Left ventricle myocardium inferior (tissue), 1 donor: ENCODE measurements around the gene PRUNE1. TPM values are rescaled to one million over a fixed set of nuclear protein-coding genes. Genes with fewer than 3 reads are reported as not detected.
A peak's percentile ranks its signal among the peaks of the same experiment; 100 is the strongest.

Source experiments
- DNase-seq: peaks from one replicate; pipeline ENCODE4 v3.0.0-alpha.2; 2020
- H3K27ac ChIP-seq: fragments of 200-600 bp; replicated peaks from 2 replicates; pipeline ENCODE4 v1.8.0; 2021
- H3K27me3 ChIP-seq: fragments of 200-600 bp; 2 replicates; pipeline ENCODE4 v1.8.0; 2021; ENCODE audit warnings: low read depth
- H3K36me3 ChIP-seq: fragments of 200-600 bp; 2 replicates; pipeline ENCODE4 v1.8.0; 2021
- H3K4me1 ChIP-seq: fragments of 200-600 bp; 2 replicates; pipeline ENCODE4 v1.8.0; 2021
- H3K4me3 ChIP-seq: fragments of 200-600 bp; 2 replicates; pipeline ENCODE4 v1.8.0; 2021; ENCODE audit warnings: mild to moderate bottlenecking, moderate library complexity
- H3K9me3 ChIP-seq: fragments of 200-600 bp; replicated peaks from 2 replicates; pipeline ENCODE4 v1.8.0; 2021
- CTCF ChIP-seq: fragments of 200-600 bp; IDR thresholded peaks from 2 replicates; pipeline ENCODE4 v1.8.0; 2021; ENCODE audit warnings: antibody characterized with exemption, mild to moderate bottlenecking, borderline replicate concordance
- intact Hi-C: fragments of 100-400 bp; cut with micrococcal nuclease; formaldehyde crosslinking; loops from one replicate; pipeline ENCODE4 v1.11.0; 2022
- total RNA-seq: library from RNA; stranded (reverse); fragmentation: NEBNext Ultra II Directional; extraction: Animal tissue kit (Norgen Biotek cat#: 25700); gene quantifications from one replicate; pipeline ENCODE4 v1.2.1, GENCODE V29; 2021
- donor health status: DM: no; HTN: yes; CAD: no; lungs with severe emphysema.

The PRUNE1 gene
- total RNA-seq, 1 donor from 2014 or later: 42.8 TPM

DNA sequence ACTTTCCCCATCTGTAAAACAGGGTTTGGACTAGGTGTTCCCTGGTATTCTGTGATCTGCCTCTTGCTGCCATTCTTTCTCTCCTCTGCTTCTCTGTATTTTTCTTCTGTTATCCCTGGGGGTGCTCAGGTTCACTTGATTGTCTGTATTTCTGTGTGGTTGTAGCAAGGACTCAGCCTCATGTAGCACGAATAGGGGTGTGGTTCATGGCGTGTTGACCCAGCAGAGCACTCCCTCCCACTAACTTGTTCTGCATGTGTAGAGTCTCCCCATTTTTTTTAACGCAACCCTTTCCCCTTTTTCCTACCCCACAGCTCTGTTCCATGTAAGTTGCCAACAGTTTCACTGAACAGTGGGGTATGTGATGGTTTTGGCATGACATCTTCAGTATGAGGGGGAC is 26.9 kb downstream of the PRUNE1 start:
- H3K27ac ChIP-seq: peak overlapping the region; percentile 47
- intact Hi-C loops: no loop called here
- TF ChIP-seq CTCF: no peak

DNA sequence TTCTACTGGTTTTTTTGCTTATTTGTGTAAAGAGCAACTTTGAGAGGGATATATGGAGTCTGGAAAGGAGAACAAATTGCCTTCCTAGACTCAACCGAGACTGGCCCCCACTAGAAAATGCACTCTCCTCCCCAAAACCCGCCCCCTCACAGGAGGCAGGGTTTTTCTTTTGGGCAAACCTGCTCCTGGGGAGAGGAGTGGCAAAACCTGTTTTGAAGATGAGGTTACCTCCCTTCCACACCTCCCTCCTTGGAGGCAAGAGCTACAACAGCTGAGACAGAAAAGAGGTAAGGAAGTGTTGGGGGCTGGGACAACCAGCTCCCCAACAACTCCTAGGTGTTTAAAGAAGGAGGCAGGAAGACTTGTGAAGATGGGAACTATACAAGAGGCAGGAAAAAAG is 28.1 kb downstream of the PRUNE1 start, which contains the start of gene BNIPL:
TSS of gene BNIPL (plus strand) at position 231 of the 400 bp plus-strand sequence. CDS start at position 371, 140 bp downstream.
- H3K27ac ChIP-seq: peak within 1 kb of the TSS; percentile 47
- no peak within 1 kb of the TSS for H3K4me3 ChIP-seq
- H3K27me3 ChIP-seq: no peaks in the 10 kb centered on the region
- H3K9me3 ChIP-seq: no peaks in the 10 kb centered on the region
- DNase-seq: no peak
- H3K4me1 ChIP-seq: peaks cover 29% of the 10 kb centered on the region
- no peak for TF ChIP-seq CTCF
- intact Hi-C loops: no loop called here
- peaks cover 38% of the 10 kb centered on the region for H3K36me3 ChIP-seq

More for the DNA sequence above, 26.9 kb downstream of the PRUNE1 start:
- DNase-seq: no peak
- H3K9me3 ChIP-seq: no peaks in the 10 kb centered on the region
- H3K36me3 ChIP-seq: peaks cover 50% of the 10 kb centered on the region
- H3K4me3 ChIP-seq: no peak overlapping the region
- H3K27me3 ChIP-seq: no peaks in the 10 kb centered on the region
- H3K4me1 ChIP-seq: peaks cover 29% of the 10 kb centered on the region

- Histone ChIP-seq H3K9me3 (no peaks in the 10 kb centered on the region), H3K4me1 (peaks cover 29% of the 10 kb centered on the region), H3K36me3 (peaks cover 31% of the 10 kb centered on the region), H3K27me3 (no peaks in the 10 kb centered on the region), H3K27ac (no peak overlapping the region), H3K4me3 (no peak overlapping the region)
- no peak for DNase-seq
- TF ChIP-seq CTCF: no peak
- intact Hi-C loops: no loop called here
Measured at GRCh38 chr1:151037032-151037431, 28.8 kb downstream of the PRUNE1 start.

DNA sequence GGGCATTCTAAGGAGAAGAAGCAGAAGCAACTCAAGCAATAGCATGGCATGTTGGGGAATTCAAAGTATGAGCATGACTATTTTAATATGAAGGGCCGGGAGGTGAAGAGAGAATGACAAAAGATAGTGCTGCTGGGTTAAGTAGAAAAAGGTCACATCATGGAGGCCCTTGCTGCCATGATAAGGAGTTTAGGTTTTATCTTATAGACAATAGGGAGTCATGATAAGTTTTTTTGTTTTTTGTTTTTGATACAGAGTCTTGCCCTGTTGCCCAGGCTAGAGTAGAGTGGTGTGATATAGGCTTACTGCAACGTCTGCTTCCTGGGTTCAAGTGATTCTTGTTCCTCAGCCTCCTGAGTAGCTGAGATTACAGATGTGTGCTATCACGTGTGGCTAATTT is 31.3 kb downstream of the PRUNE1 start:
- intact Hi-C loops: no loop called here

DNA sequence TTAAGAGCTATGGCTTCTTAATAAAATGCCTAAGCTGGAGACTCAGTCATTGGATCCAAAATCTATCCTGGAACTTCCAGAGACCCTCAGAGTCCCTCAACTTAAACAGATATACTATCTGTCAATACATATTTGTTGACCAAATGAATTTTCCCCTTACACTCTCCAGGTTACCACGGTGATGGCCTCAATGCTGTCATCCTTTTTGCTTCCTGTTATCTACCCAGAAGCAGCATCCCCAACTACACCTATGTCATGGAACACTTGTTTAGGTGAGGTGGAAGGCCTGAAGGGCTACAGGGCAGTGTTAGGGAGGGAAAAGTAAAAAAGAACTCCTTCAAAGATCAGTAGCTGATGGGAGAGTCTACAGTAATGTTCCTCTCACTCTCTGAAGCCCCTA is 34.9 kb downstream of the PRUNE1 start:
- Histone ChIP-seq H3K27ac (no peak overlapping the region), H3K27me3 (no peaks in the 10 kb centered on the region), H3K4me1 (peaks cover 25% of the 10 kb centered on the region), H3K4me3 (no peak overlapping the region), H3K9me3 (no peaks in the 10 kb centered on the region), H3K36me3 (peaks cover 4% of the 10 kb centered on the region)
- intact Hi-C loops: no loop called here
- TF ChIP-seq CTCF: no peak
- no peak for DNase-seq

More for the DNA sequence above, 31.3 kb downstream of the PRUNE1 start:
- no peak for DNase-seq
- H3K27me3 ChIP-seq: no peaks in the 10 kb centered on the region
- peaks cover 24% of the 10 kb centered on the region for H3K4me1 ChIP-seq
- H3K4me3 ChIP-seq: no peak overlapping the region
- H3K36me3 ChIP-seq: peaks cover 13% of the 10 kb centered on the region
- H3K27ac ChIP-seq: no peak overlapping the region
- no peak for TF ChIP-seq CTCF
- H3K9me3 ChIP-seq: no peaks in the 10 kb centered on the region
